PC-9 (cell line): ENCODE measurements around the gene SELENOW. TPM values are rescaled to one million over a fixed set of nuclear protein-coding genes. Genes with fewer than 3 reads are reported as not detected.
A peak's percentile ranks its signal among the peaks of the same experiment; 100 is the strongest.

Experiments used
- BruUV-seq: library from RNA; stranded (reverse); fragments of 400-500 nt; replicated peaks from 2 replicates; lab custom pipeline; 2021; lab: Mats Ljungman, UMichigan
- CTCF ChIA-PET: fragments of 300-600 bp; sonication (Branson Sonifier 250); formaldehyde crosslinking; loops from one replicate; lab custom pipeline; 2022; ENCODE audit warnings: antibody characterized with exemption; lab: Charles Lee
- POLR2A ChIA-PET: fragments of 300-600 bp; sonication (Branson Sonifier 250); formaldehyde crosslinking; loops from one replicate; lab custom pipeline; 2022; ENCODE audit warnings: antibody characterized with exemption; ENCODE audit not compliant: unreplicated experiment; lab: Charles Lee
- DNase-seq, 2 experiments: peaks; one replicate each; pipeline versions ENCODE4 v3.0.0 to v3.0.0-alpha.2; 2015 to 2022; ENCODE audit warnings: mixed read lengths in 1 of 2
- H2AFZ ChIP-seq: fragments of 200-600 bp; sonication (generic); 2 replicates; pipeline ENCODE4 v1.8.1; 2017; ENCODE audit warnings: antibody characterized with exemption
- H3F3A ChIP-seq: fragments of 200-600 bp; sonication (generic); 2 replicates; pipeline ENCODE4 v1.8.1; 2017; ENCODE audit warnings: antibody characterized with exemption, mild to moderate bottlenecking, low read depth; ENCODE audit not compliant: insufficient read depth
- H3K27ac ChIP-seq: fragments of 200-600 bp; sonication (generic); 2 replicates; pipeline ENCODE4 v1.6.1; 2016; ENCODE audit warnings: mixed run types
- H3K27me3 ChIP-seq: fragments of 200-600 bp; sonication (generic); 2 replicates; pipeline ENCODE4 v1.6.1; 2016; ENCODE audit warnings: low read depth, mixed run types; ENCODE audit not compliant: insufficient read depth
- H3K36me3 ChIP-seq: fragments of 200-600 bp; sonication (generic); 2 replicates; pipeline ENCODE4 v1.6.1; 2016; ENCODE audit warnings: low read depth, mixed run types
- H3K4me1 ChIP-seq: fragments of 200-600 bp; sonication (generic); replicated peaks from 2 replicates; pipeline ENCODE4 v1.6.1; 2016; ENCODE audit warnings: mixed run types; ENCODE audit not compliant: insufficient read depth
- H3K4me2 ChIP-seq: fragments of 200-600 bp; sonication (generic); 2 replicates; pipeline ENCODE4 v1.6.1; 2017; ENCODE audit warnings: mixed run types
- H3K4me3 ChIP-seq: fragments of 200-600 bp; sonication (generic); 2 replicates; pipeline ENCODE4 v1.6.1; 2016; ENCODE audit warnings: mixed run types
- H3K79me2 ChIP-seq: fragments of 200-600 bp; sonication (generic); 2 replicates; pipeline ENCODE4 v1.6.1; 2017; ENCODE audit warnings: low read depth, mixed run types
- H3K9me2 ChIP-seq: fragments of 200-600 bp; sonication (generic); 2 replicates; pipeline ENCODE4 v1.8.1; 2017; ENCODE audit warnings: mild to moderate bottlenecking; ENCODE audit not compliant: insufficient read depth
- H3K9me3 ChIP-seq: fragments of 200-600 bp; sonication (generic); 2 replicates; pipeline ENCODE4 v1.8.1; 2016; ENCODE audit warnings: low read depth; ENCODE audit not compliant: insufficient read depth
- H4K20me1 ChIP-seq: fragments of 200-600 bp; sonication (generic); 2 replicates; pipeline ENCODE4 v1.8.1; 2017; ENCODE audit not compliant: insufficient read depth
- CTCF ChIP-seq: fragments of 200-600 bp; sonication (generic); conservative IDR thresholded peaks from 2 replicates; pipeline ENCODE4 v1.6.1; 2017; ENCODE audit warnings: mixed run types, antibody characterized with exemption, mild to moderate bottlenecking, moderate library complexity
- EZH2 ChIP-seq: fragments of 200-600 bp; sonication (generic); IDR thresholded peaks from 2 replicates; pipeline ENCODE4 v1.8.0; 2017; ENCODE audit warnings: antibody characterized with exemption, low read depth
- intact Hi-C: fragments of 100-400 bp; cut with micrococcal nuclease; formaldehyde crosslinking; loops from one replicate; pipeline ENCODE4 v1.10.0; 2022; ENCODE audit not compliant: unreplicated experiment
- total RNA-seq: library from RNA; stranded (reverse); gene quantifications from 2 replicates; pipeline ENCODE4 v1.2.3, GENCODE V29; 2021

The SELENOW gene
- total RNA-seq, 1 experiment from 2014 or later: 186 TPM

- Histone ChIP-seq H3K9me2 (no peaks in the 10 kb centered on the region), H3K27ac (no peak overlapping the region), H2AFZ (no peak overlapping the region), H3K79me2 (no peaks in the 10 kb centered on the region), H3K4me2 (no peak overlapping the region), H3K36me3 (no peaks in the 10 kb centered on the region), H3K4me3 (no peak overlapping the region), H3K27me3 (no peaks in the 10 kb centered on the region), H3K9me3 (0 out of 2 replicates have a peak, but pooled peaks cover 4% of the 10 kb centered on the region), H3K4me1 (peaks cover 10% of the 10 kb centered on the region), H3F3A (peaks cover 22% of the 10 kb centered on the region), H4K20me1 (no peaks in the 10 kb centered on the region)
- ChIA-PET POLR2A (interaction anchor here (0.7 kb wide), 1 partner anchor 411 kb away, joined by 3 read pairs; no protein-coding TSS in a partner anchor), CTCF (no interaction called here)
- intact Hi-C loops: loop anchor here (10.0 kb wide), 1 partner anchor 72 kb away; no protein-coding TSS in a partner anchor
- TF ChIP-seq CTCF (no peak), EZH2 (no peak)
- DNase-seq: no peak
- BruUV-seq: no TSS peak
These were observed 14.1 kb downstream of the SELENOW start for GRCh38 chr19:47792616-47793015.

- H3F3A ChIP-seq: peaks cover 13% of the 10 kb centered on the region
- H3K79me2 ChIP-seq: no peaks in the 10 kb centered on the region
- H3K36me3 ChIP-seq: no peaks in the 10 kb centered on the region
- H3K9me3 ChIP-seq: 0 out of 2 replicates have a peak, but pooled peaks cover 4% of the 10 kb centered on the region
- no peaks in the 10 kb centered on the region for H4K20me1 ChIP-seq
- ChIA-PET CTCF (interaction anchor here (0.6 kb wide), 2 partner anchors 47 to 360 kb away, joined by 3 to 4 read pairs; no protein-coding TSS in a partner anchor), POLR2A (no interaction called here)
- BruUV-seq: no TSS peak
- intact Hi-C loops: loop anchor here (10.0 kb wide), 1 partner anchor 70 kb away; no protein-coding TSS in a partner anchor
- TF ChIP-seq EZH2: no peak
- TF ChIP-seq CTCF: peak; percentile 24; the same call in 1 of the 2 replicates
- no peak overlapping the region for H3K27ac ChIP-seq
- H3K4me3 ChIP-seq: no peak overlapping the region
- no peaks in the 10 kb centered on the region for H3K9me2 ChIP-seq
- no peak overlapping the region for H2AFZ ChIP-seq
- peaks cover 6% of the 10 kb centered on the region for H3K4me1 ChIP-seq
- no peak for DNase-seq
- H3K27me3 ChIP-seq: 0 out of 2 replicates have a peak, but pooled peaks cover 7% of the 10 kb centered on the region
- no peak overlapping the region for H3K4me2 ChIP-seq
These were observed 16.0 kb downstream of the SELENOW start for GRCh38 chr19:47794526-47794925.

GRCh38 chr19:47796785-47797184, 18.3 kb downstream of the SELENOW start:
- no peak for DNase-seq
- no peak overlapping the region for H2AFZ ChIP-seq
- no peaks in the 10 kb centered on the region for H3K9me2 ChIP-seq
- ChIA-PET POLR2A (no interaction called here), CTCF (no interaction called here)
- no peak overlapping the region for H3K4me3 ChIP-seq
- H3F3A ChIP-seq: no peaks in the 10 kb centered on the region
- no peaks in the 10 kb centered on the region for H4K20me1 ChIP-seq
- BruUV-seq: no TSS peak
- H3K27ac ChIP-seq: no peak overlapping the region
- intact Hi-C loops: loop anchor here (10.0 kb wide), 1 partner anchor 68 kb away; no protein-coding TSS in a partner anchor
- no peak overlapping the region for H3K4me2 ChIP-seq
- TF ChIP-seq EZH2: no peak
- no peak for TF ChIP-seq CTCF
- 0 out of 2 replicates have a peak, but pooled peaks cover 7% of the 10 kb centered on the region for H3K27me3 ChIP-seq
- H3K79me2 ChIP-seq: no peaks in the 10 kb centered on the region
- no peaks in the 10 kb centered on the region for H3K36me3 ChIP-seq
- H3K4me1 ChIP-seq: no peaks in the 10 kb centered on the region
- H3K9me3 ChIP-seq: 0 out of 2 replicates have a peak, but pooled peaks cover 4% of the 10 kb centered on the region
